T-cell (primary cell): ENCODE measurements around the gene MCCD1. TPM values are rescaled to one million over a fixed set of nuclear protein-coding genes. Genes with fewer than 3 reads are reported as not detected.
"Not testable (repeated sequence)": the region's sequence is repeated elsewhere in the genome, so short reads cannot be mapped to it uniquely, and the experiment has no call there.

Experiments used
- ATAC-seq, 4 experiments: fragments of 200-7000 bp in 3 of 4; fragments of 150-1000 bp in 1 of 4; cut with Tn5 transposase; replicated peaks in 1 of 4; 1 replicate in 3 of 4; 2 replicates in 1 of 4; pipeline ENCODE4 v1.10.0; 2021; ENCODE audit warnings: moderate library complexity in 3 of 4, mild to moderate bottlenecking in 2 of 4, moderate number of reproducible peaks in 1 of 4
- CTCF ChIA-PET, 2 donors: fragments of 300-600 bp; sonication (Branson Sonifier 250); formaldehyde crosslinking; loops; one replicate each; lab custom pipeline; 2022; ENCODE audit warnings: antibody characterized with exemption in 2 of 2; lab: Charles Lee
- POLR2A ChIA-PET, 2 donors: fragments of 300-600 bp; sonication (Branson Sonifier 250); formaldehyde crosslinking; loops; one replicate each; lab custom pipeline; 2022; ENCODE audit warnings: antibody characterized with exemption in 2 of 2; lab: Charles Lee
- DNase-seq, 35 experiments: peaks; one replicate each; pipeline versions ENCODE4 v3.0.0 to v3.0.0-alpha.2; 2013 to 2023
- H3K27ac ChIP-seq: one replicate; pipeline ENCODE4 v1.5.1; 2013; ENCODE audit warnings: low read length
- H3K27me3 ChIP-seq, 2 experiments: replicated peaks in 1 of 2; 1 replicate in 1 of 2; 2 replicates in 1 of 2; pipeline versions ENCODE4 v1.6.1 to v1.7.0; 2013; ENCODE audit warnings: low read length in 1 of 2, mixed read lengths in 1 of 2; ENCODE audit not compliant: control insufficient read depth in 2 of 2, insufficient read depth in 2 of 2; ENCODE audit errors: extremely low read depth in 1 of 2
- H3K36me3 ChIP-seq, 2 donors: 1 replicate in 1 of 2; 2 replicates in 1 of 2; pipeline versions ENCODE4 v1.6.1 to v1.7.0; 2013; ENCODE audit warnings: low read length in 1 of 2; ENCODE audit not compliant: control insufficient read depth in 2 of 2, insufficient read depth in 1 of 2; ENCODE audit errors: extremely low read depth in 1 of 2
- H3K4me1 ChIP-seq, 2 experiments: 1 replicate in 1 of 2; 2 replicates in 1 of 2; pipeline versions ENCODE4 v1.6.1 to v1.7.0; 2013; ENCODE audit warnings: low read length in 2 of 2, mixed read lengths in 1 of 2; ENCODE audit not compliant: insufficient read depth in 2 of 2, control insufficient read depth in 1 of 2; ENCODE audit errors: extremely low read depth in 1 of 2
- H3K4me3 ChIP-seq, 2 donors: 1 replicate in 1 of 2; 2 replicates in 1 of 2; pipeline versions ENCODE4 v1.5.1 to v1.7.0; 2013; ENCODE audit warnings: mild to moderate bottlenecking in 2 of 2, low read length in 1 of 2, moderate library complexity in 1 of 2; ENCODE audit not compliant: control insufficient read depth in 1 of 2; ENCODE audit errors: extremely low read depth in 1 of 2
- H3K9me3 ChIP-seq: 2 replicates; pipeline ENCODE4 v1.7.0; 2013
- H3K27ac Mint-ChIP-seq, 2 donors: one replicate each; pipeline ENCODE4 v1.8.0; 2020 to 2021; ENCODE audit warnings: mild to moderate bottlenecking in 2 of 2, mixed read lengths in 2 of 2
- H3K27me3 Mint-ChIP-seq, 2 donors: one replicate each; pipeline ENCODE4 v1.8.0; 2021 to 2022; ENCODE audit warnings: mixed read lengths in 2 of 2
- H3K36me3 Mint-ChIP-seq: one replicate; pipeline ENCODE4 v1.8.0; 2021; ENCODE audit warnings: mixed read lengths
- H3K4me1 Mint-ChIP-seq, 3 donors: one replicate each; pipeline ENCODE4 v1.8.0; 2020 to 2022; ENCODE audit warnings: mixed read lengths in 3 of 3, mild to moderate bottlenecking in 1 of 3
- H3K4me3 Mint-ChIP-seq, 3 donors: one replicate each; pipeline ENCODE4 v1.8.0; 2020 to 2022; ENCODE audit warnings: mild to moderate bottlenecking in 3 of 3, mixed read lengths in 3 of 3, moderate library complexity in 3 of 3
- H3K9me3 Mint-ChIP-seq, 3 donors: one replicate each; pipeline ENCODE4 v1.8.0; 2020 to 2022; ENCODE audit warnings: mixed read lengths in 3 of 3
- WGBS: methylation state at CpG from one replicate; pipeline ENCODE4 v1.1.5; 2013; ENCODE audit warnings: missing lambda C conversion rate; ENCODE audit not compliant: insufficient coverage; 5-methylcytosine and 5-hydroxymethylcytosine counted together
- total RNA-seq, 35 experiments: library from RNA in 6 of 35; stranded (reverse) in 6 of 35; fragments of 120-200 nt in 1 of 35; gene quantifications; one replicate each; pipeline versions ENCODE4 v1.2.1 to v1.2.4 and lab custom pipeline; 2013 to 2026

Gene MCCD1
- total RNA-seq, 5 donors from 2014 or later (not counting 1 experiment from before 2014, with no cell fraction given), result not detected

DNA sequence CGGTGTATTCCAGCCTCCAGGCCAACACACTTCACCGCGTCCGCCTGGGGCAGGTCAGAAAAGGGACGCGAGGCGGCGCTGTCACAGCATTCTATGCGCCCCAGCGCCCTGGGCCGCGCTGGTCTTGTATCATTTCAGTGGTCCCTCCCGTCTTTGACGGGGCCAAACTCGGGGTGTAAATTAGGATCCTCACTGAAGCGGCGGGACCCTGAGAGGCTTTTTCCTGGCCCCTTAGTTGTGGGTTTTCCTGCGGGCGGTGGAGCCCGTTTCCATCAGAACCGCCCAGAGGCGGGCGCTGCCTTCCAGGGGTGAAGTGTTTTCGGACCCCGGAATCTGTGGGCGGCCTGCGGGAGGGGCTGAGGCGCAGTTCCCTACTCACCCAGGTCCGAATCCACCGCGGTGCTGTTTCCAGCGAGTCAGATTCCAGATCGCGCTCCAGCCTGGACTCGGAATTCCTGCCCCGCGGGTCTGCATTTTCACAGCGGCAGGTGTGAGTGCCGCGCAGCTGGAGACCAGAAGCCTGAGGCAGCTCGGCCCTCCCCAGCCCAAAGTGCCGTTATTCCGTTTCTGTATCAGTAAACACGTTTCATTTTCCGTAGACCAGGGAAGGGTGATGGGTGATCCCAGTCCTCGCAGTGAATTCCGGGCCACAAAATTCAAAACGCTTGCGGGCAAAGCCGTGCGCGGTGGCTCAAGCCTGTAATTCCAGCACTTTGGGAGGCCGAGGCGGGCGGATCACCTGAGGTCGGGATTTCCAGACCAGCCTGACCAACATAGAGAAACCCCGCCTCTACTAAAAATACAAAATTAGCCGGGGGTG, 34.7 kb upstream of the MCCD1 start:
- Mint-ChIP-seq H3K9me3 (no peaks in the 10 kb centered on the region), H3K4me1 (peaks cover 54 to 60% (median 55%) of the 10 kb centered on the region in 3 donors), H3K4me3 (peak overlapping the region; percentile 77 to 93 (median 83)), H3K27ac (peak overlapping the region; percentile 76 to 89), H3K36me3 (peaks cover 5% of the 10 kb centered on the region), H3K27me3 (no peaks in the 10 kb centered on the region)
- Histone ChIP-seq H3K9me3 (no peaks in the 10 kb centered on the region), H3K27ac (peak overlapping the region; percentile 74), H3K4me1 (peaks cover 13 to 67% of the 10 kb centered on the region in 2 experiments), H3K4me3 (peak overlapping the region; percentile 66 to 94), H3K36me3 (no peaks in the 10 kb centered on the region), H3K27me3 (no peaks in the 10 kb centered on the region)
- POLR2A ChIA-PET, result no interaction called here
- ATAC-seq (peak; percentile 43 to 54 (median 52)), DNase-seq (peak; percentile 15 to 90 (median 68))
- WGBS, result under 1% methylated on average over 58 of the region's 58 CpGs
- CTCF ChIA-PET, result interaction anchor here (0.5 to 5.3 kb wide), 11 partner anchors 11 to 1004 kb away, joined by 3 to 30 read pairs (median 4); partner anchors contain the start of genes ATP6V1G2 (in 1 of the 2), DDX39B (in 1 of the 2), LSM2 (in 1 of the 2) and NFKBIL1 (in 1 of the 2)

DNA sequence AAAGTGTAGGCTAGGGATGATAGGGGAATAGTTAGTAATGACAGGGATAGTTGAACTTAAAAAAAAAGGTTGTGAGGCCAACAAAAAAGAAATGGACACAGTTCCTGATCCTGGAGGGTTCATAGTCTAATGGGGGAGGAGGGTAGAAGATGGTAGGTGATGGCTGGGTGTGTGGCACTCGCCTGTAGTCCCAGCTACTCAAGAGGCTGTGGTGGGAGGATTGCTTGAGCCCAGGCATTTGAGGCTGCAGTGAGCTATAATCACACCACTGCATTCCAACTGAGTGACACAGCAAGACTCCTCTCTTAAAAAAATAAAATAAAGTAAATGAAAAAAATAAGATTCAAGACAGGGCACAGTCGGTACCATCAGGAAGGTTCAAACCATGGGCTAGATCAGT, 33.2 kb upstream of the MCCD1 start:
- peak overlapping the region in 1 of 2 donors; percentile 66 for H3K4me3 ChIP-seq
- H3K4me1 ChIP-seq, result peaks cover 13 to 72% of the 10 kb centered on the region in 2 experiments
- no peaks in the 10 kb centered on the region for H3K36me3 Mint-ChIP-seq
- no peaks in the 10 kb centered on the region for H3K36me3 ChIP-seq
- ATAC-seq (no peak), DNase-seq (no peak)
- H3K27ac ChIP-seq, result peak overlapping the region; percentile 74
- H3K9me3 Mint-ChIP-seq, result no peaks in the 10 kb centered on the region
- H3K4me1 Mint-ChIP-seq, result peaks cover 62 to 66% (median 63%) of the 10 kb centered on the region in 3 donors
- ChIA-PET POLR2A (no interaction called here), CTCF (interaction anchor here (1.2 to 5.3 kb wide), 5 partner anchors 12 to 102 kb away, joined by 3 to 30 read pairs (median 3); partner anchors contain the start of gene DDX39B (in 1 of the 2))
- peak overlapping the region; percentile 77 to 93 (median 83) for H3K4me3 Mint-ChIP-seq
- H3K27me3 Mint-ChIP-seq, result no peaks in the 10 kb centered on the region
- no peaks in the 10 kb centered on the region for H3K9me3 ChIP-seq
- H3K27me3 ChIP-seq, result no peaks in the 10 kb centered on the region
- H3K27ac Mint-ChIP-seq, result peak overlapping the region; percentile 76 to 89
- WGBS, result 100% methylated on average over 1 of the region's 2 CpGs

DNA sequence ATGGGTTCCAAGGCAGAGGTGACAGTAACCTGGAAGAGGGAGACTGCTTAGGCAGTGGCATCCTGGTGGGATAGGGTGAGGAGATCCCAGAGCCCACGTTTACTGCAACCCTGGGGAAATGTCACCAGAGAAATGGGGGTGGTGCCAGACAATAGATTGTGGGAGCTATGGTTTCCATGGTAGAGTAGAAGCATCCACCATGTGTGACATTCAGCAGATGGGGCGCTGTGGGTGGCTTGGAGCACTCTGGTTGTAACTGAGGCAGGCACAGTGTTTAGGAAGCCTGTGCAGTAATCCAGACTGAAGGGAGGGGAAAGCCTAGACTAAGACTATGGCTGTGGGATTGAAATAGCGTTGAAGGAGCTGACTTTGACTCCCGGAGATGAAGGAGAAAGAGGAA, 31.9 kb upstream of the MCCD1 start:
- not testable (repeated sequence) for H3K9me3 ChIP-seq, ATAC-seq, H3K27me3 Mint-ChIP-seq, H3K27me3 ChIP-seq, H3K9me3 Mint-ChIP-seq, H3K36me3 Mint-ChIP-seq, DNase-seq, H3K36me3 ChIP-seq
- Mint-ChIP-seq H3K27ac (peak overlapping the region; percentile 90 to 91), H3K4me1 (peaks cover 70 to 73% (median 73%) of the 10 kb centered on the region in 3 donors), H3K4me3 (peak overlapping the region; percentile 83 to 89 (median 88))
- Histone ChIP-seq H3K4me1 (peaks cover 13 to 61% of the 10 kb centered on the region in 2 experiments), H3K27ac (peak overlapping the region; percentile 74), H3K4me3 (peak overlapping the region in 1 of 2 donors; percentile 78)
- ChIA-PET POLR2A (interaction anchor here (0.7 to 1.3 kb wide), 2 partner anchors 42 to 45 kb away, joined by 3 to 5 read pairs (median 4); partner anchors contain the start of gene DDX39B (in 2 of the 2)), CTCF (interaction anchor here in 1 of 2 donors (0.5 to 5.3 kb wide), 3 partner anchors 45 to 333 kb away, joined by 4 to 30 read pairs (median 4); partner anchors contain the start of gene DDX39B)
- 40% methylated on average over 4 of the region's 4 CpGs for WGBS

DNA sequence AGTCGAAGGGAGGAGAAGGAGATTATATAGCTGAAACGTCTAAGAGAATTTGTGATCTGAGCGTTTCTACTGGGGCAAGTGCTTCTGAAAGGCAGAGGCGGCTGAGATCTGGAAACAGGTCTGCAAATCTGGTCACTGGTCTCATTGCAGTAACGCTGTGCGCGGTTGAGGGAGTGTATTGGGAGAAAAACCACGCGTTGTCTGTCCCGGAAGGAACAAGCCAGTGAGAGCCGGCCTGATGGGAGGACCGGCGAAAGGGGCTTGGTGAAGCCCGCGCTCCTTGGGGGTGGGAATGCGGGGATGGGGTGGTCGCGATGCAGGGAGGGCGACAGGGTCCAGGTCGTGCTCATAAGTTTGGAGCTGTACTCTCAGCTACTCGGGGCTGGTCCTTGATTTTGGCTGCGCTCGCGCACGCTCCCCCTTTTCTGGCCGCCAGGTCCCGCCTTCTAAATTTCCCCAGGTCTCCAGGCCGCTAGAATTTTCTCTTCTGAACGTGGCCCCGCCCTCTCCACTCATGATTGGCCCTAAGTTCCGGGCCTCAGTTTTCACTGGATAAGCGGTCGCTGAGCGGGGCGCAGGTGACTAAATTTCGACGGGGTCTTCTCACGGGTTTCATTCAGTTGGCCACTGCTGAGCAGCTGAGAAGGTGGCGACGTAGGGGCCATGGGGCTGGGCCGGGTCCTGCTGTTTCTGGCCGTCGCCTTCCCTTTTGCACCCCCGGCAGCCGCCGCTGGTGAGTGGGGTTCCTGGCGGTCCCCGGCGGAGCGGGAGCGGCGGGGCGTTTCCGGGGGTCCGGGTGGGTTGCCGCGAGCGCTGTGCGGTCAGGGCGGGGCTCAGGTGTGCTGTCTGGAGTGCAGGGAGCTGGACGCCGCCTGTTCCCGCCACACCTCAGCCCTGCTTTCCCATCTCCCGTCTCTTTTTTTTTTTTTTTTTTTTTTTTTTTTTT, 31.0 kb upstream of the MCCD1 start, which contains the start of gene MICB:
MICB (plus strand) TSS at position 615 of the 946 bp plus-strand sequence; CDS start at position 664, 49 bp downstream.
- Mint-ChIP-seq H3K9me3 (no peaks in the 10 kb centered on the region), H3K4me1 (peaks cover 71 to 75% (median 75%) of the 10 kb centered on the region in 3 donors), H3K4me3 (peak within 1 kb of the TSS; percentile 83 to 89 (median 88)), H3K27me3 (no peaks in the 10 kb centered on the region), H3K36me3 (no peaks in the 10 kb centered on the region), H3K27ac (peak within 1 kb of the TSS; percentile 90 to 91)
- H3K9me3 ChIP-seq, result no peaks in the 10 kb centered on the region
- ATAC-seq, result peak; percentile 77 to 82 (median 80)
- WGBS, result under 1% methylated on average over 46 of the region's 64 CpGs
- peak; percentile 68 to 93 (median 82) for DNase-seq
- POLR2A ChIA-PET, result interaction anchor here (0.5 to 1.3 kb wide), 4 partner anchors 42 to 460 kb away, joined by 3 to 8 read pairs (median 4); partner anchors contain the start of gene DDX39B (in 2 of the 2)
- H3K27me3 ChIP-seq, result no peaks in the 10 kb centered on the region
- H3K36me3 ChIP-seq, result no peaks in the 10 kb centered on the region
- peak within 1 kb of the TSS; percentile 75 to 78 for H3K4me3 ChIP-seq
- CTCF ChIA-PET, result interaction anchor here in 1 of 2 donors (0.6 to 1.4 kb wide), 3 partner anchors 43 to 631 kb away, joined by 3 to 5 read pairs (median 3); no protein-coding TSS in a partner anchor
- H3K27ac ChIP-seq, result peak within 1 kb of the TSS; percentile 74
- peaks cover 13 to 52% of the 10 kb centered on the region in 2 experiments for H3K4me1 ChIP-seq

DNA sequence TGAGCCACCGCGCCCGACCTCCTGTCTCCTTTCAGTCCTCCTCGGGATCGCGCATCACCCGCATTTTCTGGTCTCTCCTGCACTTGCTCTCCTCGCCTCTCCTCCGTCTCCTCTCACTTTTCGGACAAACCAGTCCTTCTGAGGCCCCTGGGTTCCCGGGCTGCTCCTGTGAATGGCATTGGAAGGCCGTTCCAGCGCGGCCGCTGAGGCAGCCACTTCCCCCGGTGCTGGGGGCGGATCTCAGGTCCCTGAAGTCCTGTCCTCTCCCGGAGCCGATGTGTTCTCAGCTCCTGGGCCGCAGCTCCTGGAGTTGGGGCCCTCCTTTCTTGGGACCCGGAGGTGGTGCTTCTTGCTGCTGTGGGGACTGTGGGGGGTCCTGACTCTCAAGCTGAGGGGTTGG, 30.0 kb upstream of the MCCD1 start:
- H3K27ac ChIP-seq, result no peak overlapping the region
- no peaks in the 10 kb centered on the region for H3K9me3 Mint-ChIP-seq
- no peaks in the 10 kb centered on the region for H3K36me3 ChIP-seq
- peak overlapping the region in 1 of 2 donors; percentile 78 for H3K4me3 ChIP-seq
- ATAC-seq (no peak), DNase-seq (no peak)
- H3K27ac Mint-ChIP-seq, result peak overlapping the region; percentile 36 to 69
- H3K9me3 ChIP-seq, result no peaks in the 10 kb centered on the region
- no peaks in the 10 kb centered on the region for H3K27me3 Mint-ChIP-seq
- peaks cover 75 to 79% (median 78%) of the 10 kb centered on the region in 3 donors for H3K4me1 Mint-ChIP-seq
- ChIA-PET CTCF (interaction anchor here in 1 of 2 donors (0.6 to 1.4 kb wide), 3 partner anchors 43 to 630 kb away, joined by 3 to 5 read pairs (median 3); no protein-coding TSS in a partner anchor), POLR2A (interaction anchor here in 1 of 2 donors (0.6 kb wide), 1 partner anchor 41 kb away, joined by 8 read pairs; no protein-coding TSS in a partner anchor)
- peaks cover 8 to 44% of the 10 kb centered on the region in 2 experiments for H3K4me1 ChIP-seq
- peak overlapping the region; percentile 83 to 88 (median 86) for H3K4me3 Mint-ChIP-seq
- no peaks in the 10 kb centered on the region for H3K36me3 Mint-ChIP-seq
- H3K27me3 ChIP-seq, result no peaks in the 10 kb centered on the region
- WGBS, result 56% methylated on average over 12 of the region's 21 CpGs
